ENCODE data around the gene FUT8. TPM values are rescaled to one million over a fixed set of nuclear protein-coding genes. Genes with fewer than 3 reads are reported as not detected.

The FUT8 gene
- total RNA-seq, 6 experiments from 2014 or later, result 59.5 to 70.4 (median 63.8) TPM

DNA sequence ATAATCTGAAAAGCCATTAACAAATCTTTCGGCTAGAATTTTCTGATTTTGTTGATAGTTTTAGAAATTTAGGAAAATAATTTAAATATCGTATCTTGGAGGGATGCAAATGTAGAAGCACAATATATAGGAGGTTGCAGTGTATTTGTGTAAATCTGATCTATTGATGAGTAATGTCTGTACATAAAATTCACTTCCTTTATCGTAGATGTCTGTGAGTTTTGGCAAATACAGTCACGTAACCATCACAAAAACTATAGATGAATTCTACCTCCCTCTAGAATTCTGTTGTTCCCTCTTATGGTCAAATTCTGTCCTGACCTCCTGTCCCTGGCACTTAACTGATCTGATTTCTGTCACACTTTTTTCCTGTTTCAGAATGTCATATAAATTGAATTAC lies 151.8 kb downstream of the FUT8 start:
- no peak overlapping the region for H3K4me3 Mint-ChIP-seq
- no peaks in the 10 kb centered on the region; the same call in 1 of the 2 replicates for H3K27me3 Mint-ChIP-seq (ENCODE audit: insufficient read depth)
- H3K4me1 Mint-ChIP-seq (ENCODE audit: low read depth), result peaks cover 36% of the 10 kb centered on the region
- peaks cover 29% of the 10 kb centered on the region for H3K36me3 Mint-ChIP-seq (ENCODE audit: low read depth)
- no peak overlapping the region for H3K27ac Mint-ChIP-seq
- DNase-seq, result no peak
- no peak for TF ChIP-seq CTCF (IDR thresholded peaks at IDR 0.05)
- no peaks in the 10 kb centered on the region for H3K9me3 Mint-ChIP-seq

DNA sequence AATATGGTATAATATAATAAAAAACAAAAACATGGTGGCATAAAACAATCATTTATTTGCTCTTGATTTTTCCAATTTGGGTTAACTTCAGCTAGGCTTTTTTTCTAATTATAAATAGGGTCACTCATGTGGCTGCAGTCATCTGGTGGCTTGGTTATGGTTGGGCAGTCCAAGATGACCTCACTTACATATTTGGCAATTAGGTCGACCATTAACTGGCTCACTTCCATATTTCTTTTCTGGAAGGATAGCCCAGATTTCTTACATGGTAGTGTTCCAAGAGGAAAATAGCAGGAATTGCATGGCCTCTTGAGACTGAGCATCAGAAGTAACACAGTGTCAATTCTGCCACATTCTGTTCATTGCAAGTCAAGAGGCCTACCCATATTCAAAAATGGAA lies 153.4 kb downstream of the FUT8 start:
- H3K4me1 Mint-ChIP-seq (ENCODE audit: low read depth), result peaks cover 25% of the 10 kb centered on the region
- DNase-seq, result no peak
- no peaks in the 10 kb centered on the region; the same call in 1 of the 2 replicates for H3K27me3 Mint-ChIP-seq (ENCODE audit: insufficient read depth)
- no peak overlapping the region for H3K4me3 Mint-ChIP-seq
- H3K9me3 Mint-ChIP-seq, result no peaks in the 10 kb centered on the region
- no peak for TF ChIP-seq CTCF (IDR thresholded peaks at IDR 0.05)
- H3K36me3 Mint-ChIP-seq (ENCODE audit: low read depth), result peaks cover 29% of the 10 kb centered on the region
- no peak overlapping the region for H3K27ac Mint-ChIP-seq

GRCh38 chr14:65566820-65567522 lies 154.4 kb downstream of the FUT8 start:
- peaks cover 29% of the 10 kb centered on the region for H3K36me3 Mint-ChIP-seq (ENCODE audit: low read depth)
- no peaks in the 10 kb centered on the region; the same call in 1 of the 2 replicates for H3K27me3 Mint-ChIP-seq (ENCODE audit: insufficient read depth)
- TF ChIP-seq CTCF (IDR thresholded peaks at IDR 0.05), result no peak
- DNase-seq, result no peak
- H3K4me3 Mint-ChIP-seq, result no peak overlapping the region
- no peaks in the 10 kb centered on the region for H3K9me3 Mint-ChIP-seq
- no peak overlapping the region for H3K27ac Mint-ChIP-seq
- peaks cover 25% of the 10 kb centered on the region for H3K4me1 Mint-ChIP-seq (ENCODE audit: low read depth)

DNA sequence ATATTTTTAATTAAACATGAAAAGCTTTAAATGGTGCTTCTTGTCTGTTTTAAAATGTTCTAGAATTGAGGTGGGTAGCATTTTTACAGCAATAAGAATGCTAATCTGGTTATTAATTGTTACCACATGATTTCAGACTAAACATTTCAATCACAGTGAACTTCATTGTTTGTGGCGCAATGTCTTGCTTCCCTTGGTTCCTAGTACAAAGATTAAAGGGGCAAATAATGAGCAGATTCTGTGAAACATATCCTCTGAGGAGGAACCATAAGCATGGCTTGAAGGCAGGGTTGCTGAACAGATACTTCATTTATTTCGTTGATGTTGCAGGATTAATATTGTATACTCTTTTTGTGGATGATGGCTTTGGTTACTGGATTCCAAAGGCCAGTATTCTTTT lies 162.1 kb downstream of the FUT8 start:
- H3K27me3 Mint-ChIP-seq (ENCODE audit: insufficient read depth), result no peaks in the 10 kb centered on the region
- H3K36me3 Mint-ChIP-seq (ENCODE audit: low read depth), result no peaks in the 10 kb centered on the region

DNA sequence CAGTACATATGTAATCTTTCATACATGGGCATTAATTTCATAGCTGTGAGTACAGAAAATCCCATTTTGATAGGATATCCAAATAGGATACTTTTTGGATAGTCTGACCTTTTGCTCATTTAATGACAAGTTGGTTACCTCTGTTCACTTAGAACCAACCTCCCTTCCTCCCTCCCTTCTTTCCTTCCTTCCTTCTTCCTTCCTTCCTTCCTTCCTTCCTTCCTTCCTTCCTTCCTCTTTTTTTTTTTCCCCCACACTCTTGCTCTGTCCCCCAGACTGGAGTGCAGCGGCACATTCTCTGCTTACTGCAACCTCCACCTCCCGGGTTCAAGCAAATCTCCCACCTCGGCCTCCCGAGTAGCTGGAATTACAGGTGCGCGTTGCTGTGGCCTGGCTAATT lies 162.9 kb downstream of the FUT8 start:
- Mint-ChIP-seq H3K27ac (no peak overlapping the region), H3K27me3 (ENCODE audit: insufficient read depth) (no peaks in the 10 kb centered on the region), H3K9me3 (no peaks in the 10 kb centered on the region), H3K4me1 (ENCODE audit: low read depth) (no peaks in the 10 kb centered on the region), H3K36me3 (ENCODE audit: low read depth) (no peaks in the 10 kb centered on the region), H3K4me3 (no peak overlapping the region)
- no peak for TF ChIP-seq CTCF (IDR thresholded peaks at IDR 0.05)
- DNase-seq, result no peak

More for the DNA sequence above, 162.1 kb downstream of the FUT8 start:
- no peak overlapping the region for H3K4me3 Mint-ChIP-seq
- no peak overlapping the region for H3K27ac Mint-ChIP-seq
- DNase-seq, result no peak
- H3K9me3 Mint-ChIP-seq, result no peaks in the 10 kb centered on the region
- H3K4me1 Mint-ChIP-seq (ENCODE audit: low read depth), result no peaks in the 10 kb centered on the region
- no peak for TF ChIP-seq CTCF (IDR thresholded peaks at IDR 0.05)

Measured in HFFc6 (cell line).